ENCODE results near the gene RIPOR3. TPM values are rescaled to one million over a fixed set of nuclear protein-coding genes. Genes with fewer than 3 reads are reported as not detected.

The RIPOR3 gene
- total and polyA plus RNA-seq, 2 experiments from 2014 or later, result 5.6 to 5.7 TPM

DNA sequence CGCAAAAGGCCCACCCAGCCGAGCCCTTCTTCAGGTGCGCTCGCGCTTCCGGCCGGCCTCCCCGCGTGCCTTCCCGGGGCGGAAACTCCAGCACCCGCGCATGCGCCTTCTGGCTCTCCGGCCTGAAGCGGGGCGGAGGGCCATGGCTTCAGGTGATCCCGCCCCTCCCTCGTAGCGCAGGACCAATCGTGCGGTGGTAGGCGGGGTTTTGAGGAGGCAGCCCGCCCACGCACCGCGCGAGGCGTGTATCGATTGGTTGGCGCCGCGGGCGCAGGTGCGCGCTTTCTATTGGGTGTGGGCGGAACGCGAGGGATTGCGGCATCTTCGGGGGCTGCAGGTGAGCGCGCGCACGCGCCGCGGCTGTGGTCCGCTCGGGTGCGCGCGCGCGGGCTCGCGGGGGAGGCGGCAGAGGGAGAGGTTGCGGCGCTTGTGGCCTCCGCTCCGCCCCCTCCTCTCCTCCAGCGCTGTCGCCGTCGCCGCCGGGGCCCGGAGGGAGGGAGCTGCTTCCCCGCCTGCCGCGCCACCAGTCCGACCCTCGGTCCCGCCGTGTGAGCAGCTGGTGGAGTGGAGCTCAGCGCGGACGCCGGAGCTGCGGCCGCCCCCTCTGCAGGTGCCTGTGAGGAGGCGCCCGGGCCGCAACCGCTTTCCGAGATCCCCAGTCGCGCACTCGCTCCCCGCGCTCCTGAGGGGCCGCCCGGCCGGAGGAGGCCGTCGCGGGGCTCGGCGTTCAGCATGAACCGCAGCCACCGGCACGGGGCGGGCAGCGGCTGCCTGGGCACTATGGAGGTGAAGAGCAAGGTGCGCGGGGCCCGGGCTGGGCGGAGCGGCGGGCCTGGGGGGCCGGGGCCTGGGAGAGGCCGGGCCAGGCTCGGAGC lies 40.0 kb upstream of the RIPOR3 start, which contains the start of gene PARD6B:
Gene PARD6B (plus strand): TSS at position 526 of the 875 bp plus-strand sequence. CDS start 207 bp downstream, at position 733.
- Histone ChIP-seq H4K20me1 (ENCODE audit: insufficient read depth, poor library complexity, severe bottlenecking) (no peaks in the 10 kb centered on the region), H3K4me1 (ENCODE audit: insufficient read depth) (peaks cover 50% of the 10 kb centered on the region), H2AFZ (peak within 1 kb of the TSS; percentile 16), H3K36me3 (replicated peaks; ENCODE audit: insufficient read depth, low read depth) (no peaks in the 10 kb centered on the region), H3K4me2 (peak within 1 kb of the TSS; percentile 83), H3K27me3 (no peaks in the 10 kb centered on the region), H3K4me3 (peak within 1 kb of the TSS; percentile 57), H3K9me2 (replicated peaks; ENCODE audit: insufficient read depth) (no peaks in the 10 kb centered on the region), H3K79me2 (peaks cover 48% of the 10 kb centered on the region), H3K27ac (peak within 1 kb of the TSS; percentile 97), H3K9me3 (ENCODE audit: low read depth) (no peaks in the 10 kb centered on the region)
- peak; percentile 100 for DNase-seq (ENCODE audit: low spot score)
- TF ChIP-seq EZH2phosphoT487 (IDR thresholded peaks at IDR 0.05; ENCODE audit: low read depth, severe bottlenecking, unreplicated experiment) (no peak), EZH2 (IDR thresholded peaks at IDR 0.05; ENCODE audit: borderline replicate concordance) (no peak)
- TF ChIP-seq, protein P1, sequence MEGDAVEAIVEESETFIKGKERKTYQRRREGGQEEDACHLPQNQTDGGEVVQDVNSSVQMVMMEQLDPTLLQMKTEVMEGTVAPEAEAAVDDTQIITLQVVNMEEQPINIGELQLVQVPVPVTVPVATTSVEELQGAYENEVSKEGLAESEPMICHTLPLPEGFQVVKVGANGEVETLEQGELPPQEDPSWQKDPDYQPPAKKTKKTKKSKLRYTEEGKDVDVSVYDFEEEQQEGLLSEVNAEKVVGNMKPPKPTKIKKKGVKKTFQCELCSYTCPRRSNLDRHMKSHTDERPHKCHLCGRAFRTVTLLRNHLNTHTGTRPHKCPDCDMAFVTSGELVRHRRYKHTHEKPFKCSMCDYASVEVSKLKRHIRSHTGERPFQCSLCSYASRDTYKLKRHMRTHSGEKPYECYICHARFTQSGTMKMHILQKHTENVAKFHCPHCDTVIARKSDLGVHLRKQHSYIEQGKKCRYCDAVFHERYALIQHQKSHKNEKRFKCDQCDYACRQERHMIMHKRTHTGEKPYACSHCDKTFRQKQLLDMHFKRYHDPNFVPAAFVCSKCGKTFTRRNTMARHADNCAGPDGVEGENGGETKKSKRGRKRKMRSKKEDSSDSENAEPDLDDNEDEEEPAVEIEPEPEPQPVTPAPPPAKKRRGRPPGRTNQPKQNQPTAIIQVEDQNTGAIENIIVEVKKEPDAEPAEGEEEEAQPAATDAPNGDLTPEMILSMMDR (IDR thresholded peaks at IDR 0.05; ENCODE audit: poor library complexity), result no peak
- under 1% methylated on average over 87 of the region's 114 CpGs for WGBS (ENCODE audit: low lambda C conversion rate, missing lambda C conversion rate)

GRCh38 chr20:50730765-50731054 lies 39.4 kb upstream of the RIPOR3 start:
- TF ChIP-seq, protein P1 (IDR thresholded peaks at IDR 0.05; ENCODE audit: poor library complexity), result no peak
- TF ChIP-seq EZH2phosphoT487 (IDR thresholded peaks at IDR 0.05; ENCODE audit: low read depth, severe bottlenecking, unreplicated experiment) (no peak), EZH2 (IDR thresholded peaks at IDR 0.05; ENCODE audit: borderline replicate concordance) (no peak)
- peaks cover 50% of the 10 kb centered on the region for H3K4me1 ChIP-seq (ENCODE audit: insufficient read depth)
- DNase-seq (ENCODE audit: low spot score), result no peak
- H3K9me3 ChIP-seq (ENCODE audit: low read depth), result no peaks in the 10 kb centered on the region
- no peaks in the 10 kb centered on the region for H3K9me2 ChIP-seq (replicated peaks; ENCODE audit: insufficient read depth)
- no peaks in the 10 kb centered on the region for H3K27me3 ChIP-seq
- H4K20me1 ChIP-seq (ENCODE audit: insufficient read depth, poor library complexity, severe bottlenecking), result no peaks in the 10 kb centered on the region
- no peaks in the 10 kb centered on the region for H3K36me3 ChIP-seq (replicated peaks; ENCODE audit: insufficient read depth, low read depth)
- H2AFZ ChIP-seq, result peak overlapping the region; percentile 16
- H3K79me2 ChIP-seq, result peaks cover 42% of the 10 kb centered on the region
- H3K27ac ChIP-seq, result peak overlapping the region; percentile 96
- H3K4me2 ChIP-seq, result peak overlapping the region; percentile 83
- peak overlapping the region; percentile 17 for H3K4me3 ChIP-seq
- WGBS (ENCODE audit: low lambda C conversion rate, missing lambda C conversion rate), result 2% methylated on average over 30 of the region's 35 CpGs

DNA sequence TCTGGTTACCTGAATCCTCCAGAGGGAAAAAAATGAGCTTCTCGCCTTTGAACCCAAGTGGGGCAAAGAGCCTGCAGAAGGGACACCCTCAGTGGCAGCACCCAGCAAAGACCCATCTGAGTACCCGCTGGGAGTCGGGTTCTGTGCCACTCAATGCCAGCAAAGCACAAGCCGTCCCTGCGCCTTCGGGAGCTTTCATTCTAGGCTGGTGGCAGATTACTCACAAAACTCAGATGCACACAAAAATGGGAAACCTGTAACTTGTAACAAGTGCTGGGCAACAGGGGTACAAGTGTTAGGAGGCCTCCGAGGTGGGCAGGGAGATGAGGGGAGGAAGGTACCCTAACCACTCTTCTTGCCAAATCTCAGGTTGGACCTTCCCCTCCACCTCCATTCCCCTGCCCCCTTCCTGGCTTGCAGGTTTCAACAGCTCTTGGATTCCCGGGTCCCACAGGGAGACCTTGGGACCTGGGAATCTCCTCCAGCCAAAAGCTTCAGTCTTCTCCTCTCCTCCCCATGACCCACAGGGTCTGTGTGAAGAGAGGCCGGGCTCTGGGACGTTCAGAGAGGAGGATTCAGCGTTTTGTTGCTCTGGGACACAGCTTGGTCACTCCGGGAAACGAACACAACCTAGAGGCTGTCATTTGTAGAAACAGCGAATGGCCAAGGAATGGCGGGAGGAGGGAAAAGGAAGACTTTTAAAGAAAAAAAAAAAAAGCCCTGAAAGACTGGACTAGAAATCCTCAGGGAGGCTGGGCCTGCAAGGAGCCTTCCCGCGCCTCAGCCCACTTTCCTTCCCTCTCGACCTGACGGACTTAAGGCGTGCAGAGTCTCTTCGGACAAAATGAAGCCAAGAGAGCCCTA lies 38.8 kb upstream of the RIPOR3 start:
- H3K27me3 ChIP-seq, result no peaks in the 10 kb centered on the region
- 35% methylated on average over 21 of the region's 21 CpGs for WGBS (ENCODE audit: low lambda C conversion rate, missing lambda C conversion rate)
- TF ChIP-seq, protein P1 (IDR thresholded peaks at IDR 0.05; ENCODE audit: poor library complexity), result no peak
- no peak for TF ChIP-seq EZH2phosphoT487 (IDR thresholded peaks at IDR 0.05; ENCODE audit: low read depth, severe bottlenecking, unreplicated experiment)
- no peak for TF ChIP-seq EZH2 (IDR thresholded peaks at IDR 0.05; ENCODE audit: borderline replicate concordance)
- no peak for DNase-seq (ENCODE audit: low spot score)
- no peaks in the 10 kb centered on the region for H3K9me2 ChIP-seq (replicated peaks; ENCODE audit: insufficient read depth)
- H3K4me1 ChIP-seq (ENCODE audit: insufficient read depth), result peaks cover 49% of the 10 kb centered on the region
- peak overlapping the region; percentile 96 for H3K27ac ChIP-seq
- no peaks in the 10 kb centered on the region for H3K9me3 ChIP-seq (ENCODE audit: low read depth)
- H3K79me2 ChIP-seq, result peaks cover 36% of the 10 kb centered on the region
- H4K20me1 ChIP-seq (ENCODE audit: insufficient read depth, poor library complexity, severe bottlenecking), result no peaks in the 10 kb centered on the region
- no peaks in the 10 kb centered on the region for H3K36me3 ChIP-seq (replicated peaks; ENCODE audit: insufficient read depth, low read depth)
- H3K4me2 ChIP-seq, result peak overlapping the region; percentile 83
- peak overlapping the region; percentile 16 for H2AFZ ChIP-seq
- H3K4me3 ChIP-seq, result peak overlapping the region; percentile 17

Measured in hepatocyte (in vitro differentiated cells).